Measurements from ENCODE around the gene GPAT3.

Gene GPAT3

DNA sequence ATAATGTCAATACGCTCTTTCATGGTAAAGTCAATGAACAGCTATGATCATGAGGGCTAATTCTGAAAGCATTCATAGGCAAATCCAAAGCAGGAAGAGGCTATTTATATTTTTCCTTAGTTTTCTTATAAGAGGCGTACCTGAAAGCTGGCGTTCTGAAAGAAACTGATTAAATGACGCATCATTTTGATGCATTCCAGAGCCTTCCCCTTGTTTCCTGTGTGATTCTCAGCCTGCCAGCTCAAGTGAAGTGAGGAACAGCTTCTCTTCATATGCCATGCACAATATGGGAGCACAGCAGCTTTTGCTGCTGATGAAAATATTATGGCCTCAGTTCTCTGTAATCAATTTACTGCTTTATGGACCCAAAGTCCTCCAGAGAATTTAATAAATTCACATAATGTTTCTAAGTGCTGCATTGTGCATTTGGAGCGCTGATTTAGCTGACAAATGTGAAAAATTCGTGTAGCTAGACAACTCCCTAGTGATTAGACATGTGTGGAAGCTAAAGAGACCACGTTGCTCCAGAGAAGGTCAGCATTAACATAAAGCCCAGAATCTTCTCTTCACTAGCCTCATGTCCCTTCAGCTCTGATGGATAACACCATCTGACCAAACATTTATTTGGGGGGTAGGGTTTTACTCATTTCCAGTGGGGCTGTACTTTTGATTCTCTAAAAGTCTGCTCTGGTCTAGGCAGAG is 110.8 kb downstream of the GPAT3 start:
- TF ChIP-seq, protein P1, sequence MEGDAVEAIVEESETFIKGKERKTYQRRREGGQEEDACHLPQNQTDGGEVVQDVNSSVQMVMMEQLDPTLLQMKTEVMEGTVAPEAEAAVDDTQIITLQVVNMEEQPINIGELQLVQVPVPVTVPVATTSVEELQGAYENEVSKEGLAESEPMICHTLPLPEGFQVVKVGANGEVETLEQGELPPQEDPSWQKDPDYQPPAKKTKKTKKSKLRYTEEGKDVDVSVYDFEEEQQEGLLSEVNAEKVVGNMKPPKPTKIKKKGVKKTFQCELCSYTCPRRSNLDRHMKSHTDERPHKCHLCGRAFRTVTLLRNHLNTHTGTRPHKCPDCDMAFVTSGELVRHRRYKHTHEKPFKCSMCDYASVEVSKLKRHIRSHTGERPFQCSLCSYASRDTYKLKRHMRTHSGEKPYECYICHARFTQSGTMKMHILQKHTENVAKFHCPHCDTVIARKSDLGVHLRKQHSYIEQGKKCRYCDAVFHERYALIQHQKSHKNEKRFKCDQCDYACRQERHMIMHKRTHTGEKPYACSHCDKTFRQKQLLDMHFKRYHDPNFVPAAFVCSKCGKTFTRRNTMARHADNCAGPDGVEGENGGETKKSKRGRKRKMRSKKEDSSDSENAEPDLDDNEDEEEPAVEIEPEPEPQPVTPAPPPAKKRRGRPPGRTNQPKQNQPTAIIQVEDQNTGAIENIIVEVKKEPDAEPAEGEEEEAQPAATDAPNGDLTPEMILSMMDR (IDR thresholded peaks at IDR 0.05; ENCODE audit: borderline replicate concordance, control extremely low read depth, extremely low read depth, insufficient read depth, missing control alignments): no peak
- in situ Hi-C loops (cut with MboI; ENCODE audit: low sequenced_read_pairs, unreplicated experiment): no loop called here
- no peak for DNase-seq (ENCODE audit: low spot score)

DNA sequence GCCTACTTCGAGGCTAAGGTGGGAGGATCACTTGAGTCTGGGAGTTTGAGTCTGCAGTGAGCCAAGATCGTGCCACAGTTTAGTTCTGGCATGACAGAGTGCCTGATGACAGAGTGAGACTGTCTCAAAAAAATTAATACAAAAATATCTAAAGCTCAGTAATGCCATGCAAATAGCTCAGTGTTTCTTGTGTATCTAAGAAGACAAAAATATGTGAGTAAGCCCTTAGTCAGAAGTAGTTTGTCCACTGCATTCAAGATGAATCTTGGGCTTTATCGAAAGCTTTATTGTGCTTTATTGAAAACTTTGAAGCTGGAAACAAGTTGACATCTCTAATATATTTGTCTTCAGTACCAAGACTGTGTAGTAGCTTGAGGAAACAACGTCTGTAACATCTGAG is 115.9 kb downstream of the GPAT3 start:
- in situ Hi-C loops (cut with MboI; ENCODE audit: low sequenced_read_pairs, unreplicated experiment): loop anchor here (25.0 kb wide), 1 partner anchor 860 kb away; no protein-coding TSS in a partner anchor
- TF ChIP-seq, protein P1 (IDR thresholded peaks at IDR 0.05; ENCODE audit: borderline replicate concordance, control extremely low read depth, extremely low read depth, insufficient read depth, missing control alignments): no peak

More for the DNA sequence above, 115.9 kb downstream of the GPAT3 start:
- no peak for DNase-seq (ENCODE audit: low spot score)

Data from GM13976 (cell line).